ENCODE measurements around the gene STK17B. TPM values are rescaled to one million over a fixed set of nuclear protein-coding genes. Genes with fewer than 3 reads are reported as not detected.

STK17B gene
- total RNA-seq, 2 experiments from 2014 or later, result 95.0 to 148 TPM

- DNase-seq (ENCODE audit: low spot score), result peak; percentile 69
- intact Hi-C loops (cut with micrococcal nuclease; ENCODE audit: unreplicated experiment), result loop anchor here (5.0 to 10.0 kb wide), 4 partner anchors 517 to 1120 kb away; partner anchors contain the start of gene SLC39A10
- no TSS peak for BruUV-seq (replicated peaks)
- H2AFZ ChIP-seq (ENCODE audit: low read length), result no peak overlapping the region
- H3K9me2 ChIP-seq (ENCODE audit: insufficient read depth, low read length), result no peaks in the 10 kb centered on the region
- peak overlapping the region; percentile 98 for H3K4me3 ChIP-seq (ENCODE audit: low read depth, low read length, poor library complexity, severe bottlenecking)
- peak overlapping the region; percentile 99 for H3K27ac ChIP-seq (ENCODE audit: low read depth, low read length, poor library complexity, severe bottlenecking)
- peak overlapping the region; percentile 97 for H3K4me2 ChIP-seq (ENCODE audit: low read length)
- H3K36me3 ChIP-seq (ENCODE audit: insufficient read depth, low read length), result peaks cover 55% of the 10 kb centered on the region
- H4K20me1 ChIP-seq (ENCODE audit: insufficient read depth, low read length), result peaks cover 17% of the 10 kb centered on the region
- TF ChIP-seq EZH2phosphoT487 (IDR thresholded peaks at IDR 0.05; ENCODE audit: borderline replicate concordance, low read depth, low read length) (no peak), CTCF (conservative IDR thresholded peaks at IDR 0.05; ENCODE audit: low read length) (no peak)
- H3K4me1 ChIP-seq (ENCODE audit: insufficient read depth, low read length, poor library complexity, severe bottlenecking), result peaks cover 53% of the 10 kb centered on the region
- POLR2A ChIA-PET, result interaction anchor here (0.5 to 10.6 kb wide), 15 partner anchors 8 to 103 kb away, joined by 3 to 226 read pairs (median 5); no protein-coding TSS in a partner anchor
- no peaks in the 10 kb centered on the region for H3K9me3 ChIP-seq (ENCODE audit: low read length)
- CTCF ChIA-PET (ENCODE audit: unreplicated experiment), result no interaction called here
- peaks cover 68% of the 10 kb centered on the region for H3K79me2 ChIP-seq (ENCODE audit: insufficient read depth, low read depth, low read length)
These were observed 3.0 kb upstream of the STK17B start for GRCh38 chr2:196174404-196174803.

- H3K4me1 ChIP-seq (ENCODE audit: insufficient read depth, low read length, poor library complexity, severe bottlenecking), result peaks cover 44% of the 10 kb centered on the region
- peak overlapping the region; percentile 98 for H3K4me3 ChIP-seq (ENCODE audit: low read depth, low read length, poor library complexity, severe bottlenecking)
- no TSS peak for BruUV-seq (replicated peaks)
- no peaks in the 10 kb centered on the region for H3K9me3 ChIP-seq (ENCODE audit: low read length)
- TF ChIP-seq CTCF (conservative IDR thresholded peaks at IDR 0.05; ENCODE audit: low read length) (no peak), EZH2phosphoT487 (IDR thresholded peaks at IDR 0.05; ENCODE audit: borderline replicate concordance, low read depth, low read length) (no peak)
- H3K9me2 ChIP-seq (ENCODE audit: insufficient read depth, low read length), result no peaks in the 10 kb centered on the region
- H3K4me2 ChIP-seq (ENCODE audit: low read length), result peak overlapping the region; percentile 97
- peaks cover 72% of the 10 kb centered on the region for H3K79me2 ChIP-seq (ENCODE audit: insufficient read depth, low read depth, low read length)
- POLR2A ChIA-PET, result interaction anchor here (1.0 to 10.6 kb wide), 9 partner anchors 9 to 613 kb away, joined by 3 to 226 read pairs (median 6); no protein-coding TSS in a partner anchor
- intact Hi-C loops (cut with micrococcal nuclease; ENCODE audit: unreplicated experiment), result loop anchor here (5.0 to 10.0 kb wide), 4 partner anchors 516 to 1121 kb away; partner anchors contain the start of gene SLC39A10
- H2AFZ ChIP-seq (ENCODE audit: low read length), result no peak overlapping the region
- no peak for DNase-seq (ENCODE audit: low spot score)
- CTCF ChIA-PET (ENCODE audit: unreplicated experiment), result no interaction called here
- peak overlapping the region; percentile 99 for H3K27ac ChIP-seq (ENCODE audit: low read depth, low read length, poor library complexity, severe bottlenecking)
- peaks cover 64% of the 10 kb centered on the region for H3K36me3 ChIP-seq (ENCODE audit: insufficient read depth, low read length)
- H4K20me1 ChIP-seq (ENCODE audit: insufficient read depth, low read length), result peaks cover 20% of the 10 kb centered on the region
These were observed 2.1 kb upstream of the STK17B start for GRCh38 chr2:196173505-196173904.

- no peak overlapping the region for H2AFZ ChIP-seq (ENCODE audit: low read length)
- intact Hi-C loops (cut with micrococcal nuclease; ENCODE audit: unreplicated experiment), result loop anchor here (5.0 to 10.0 kb wide), 4 partner anchors 516 to 1122 kb away; partner anchors contain the start of gene SLC39A10
- ChIA-PET POLR2A (interaction anchor here (0.8 to 10.6 kb wide), 7 partner anchors 38 to 612 kb away, joined by 3 to 226 read pairs (median 5); no protein-coding TSS in a partner anchor), CTCF (ENCODE audit: unreplicated experiment) (no interaction called here)
- BruUV-seq (replicated peaks), result no TSS peak
- H3K4me2 ChIP-seq (ENCODE audit: low read length), result peak overlapping the region; percentile 97
- no peaks in the 10 kb centered on the region for H3K9me3 ChIP-seq (ENCODE audit: low read length)
- H3K4me1 ChIP-seq (ENCODE audit: insufficient read depth, low read length, poor library complexity, severe bottlenecking), result peaks cover 38% of the 10 kb centered on the region
- peaks cover 70% of the 10 kb centered on the region for H3K36me3 ChIP-seq (ENCODE audit: insufficient read depth, low read length)
- H3K27ac ChIP-seq (ENCODE audit: low read depth, low read length, poor library complexity, severe bottlenecking), result peak overlapping the region; percentile 99
- peaks cover 78% of the 10 kb centered on the region for H3K79me2 ChIP-seq (ENCODE audit: insufficient read depth, low read depth, low read length)
- H3K4me3 ChIP-seq (ENCODE audit: low read depth, low read length, poor library complexity, severe bottlenecking), result peak overlapping the region; percentile 98
- H4K20me1 ChIP-seq (ENCODE audit: insufficient read depth, low read length), result peaks cover 26% of the 10 kb centered on the region
- TF ChIP-seq EZH2phosphoT487 (IDR thresholded peaks at IDR 0.05; ENCODE audit: borderline replicate concordance, low read depth, low read length), result no peak
- TF ChIP-seq CTCF (conservative IDR thresholded peaks at IDR 0.05; ENCODE audit: low read length), result no peak
- no peak for DNase-seq (ENCODE audit: low spot score)
- H3K9me2 ChIP-seq (ENCODE audit: insufficient read depth, low read length), result no peaks in the 10 kb centered on the region
These were observed 1.6 kb upstream of the STK17B start for GRCh38 chr2:196172951-196173350.

Measured in OCI-LY7 (cell line).